Measurements from ENCODE around the gene SCAMP1. TPM values are rescaled to one million over a fixed set of nuclear protein-coding genes. Genes with fewer than 3 reads are reported as not detected.

The SCAMP1 gene
- polyA plus RNA-seq, 1 of the 3 experiments (the other 2 are of a cell fraction) = 11.5 TPM

DNA sequence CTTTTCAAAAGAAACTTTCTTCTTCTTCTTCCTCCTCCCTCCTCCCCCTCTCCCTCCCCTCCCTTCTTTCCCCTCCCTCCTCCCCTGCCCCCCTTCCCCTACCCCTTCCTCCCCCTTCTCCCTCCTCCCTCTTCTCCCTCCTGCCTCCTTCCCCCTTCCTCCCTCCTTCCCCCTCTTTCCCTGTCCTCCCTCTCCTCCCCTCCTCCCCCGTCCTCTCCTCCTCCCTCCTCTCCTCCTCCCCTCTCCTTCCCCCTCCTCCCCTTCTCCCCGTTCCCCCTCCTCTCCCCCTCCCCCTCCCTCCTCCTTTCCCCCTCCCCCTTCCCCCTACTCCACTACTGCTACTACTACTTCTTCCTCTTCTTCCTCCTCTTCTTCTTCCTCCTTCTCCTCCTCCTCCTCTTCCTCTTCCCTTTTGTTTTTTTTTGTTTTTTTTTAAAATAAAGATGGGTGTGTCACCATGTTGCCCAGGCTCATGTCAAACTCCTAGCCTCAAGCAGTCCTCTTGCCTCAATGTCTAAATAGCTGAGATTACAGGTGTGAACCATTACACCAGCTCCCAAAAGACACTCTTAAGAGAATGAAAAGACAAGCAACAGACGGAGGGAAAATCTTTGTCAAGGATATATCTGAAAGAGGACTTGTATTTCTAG lies 87.5 kb downstream of the SCAMP1 start:
- Histone ChIP-seq H3K27me3 (ENCODE audit: insufficient read depth) (no peaks in the 10 kb centered on the region), H3K9me2 (no peaks in the 10 kb centered on the region), H3F3A (replicated peaks; ENCODE audit: insufficient read depth) (peaks cover 14% of the 10 kb centered on the region), H2AFZ (ENCODE audit: low read depth) (no peak overlapping the region), H3K79me2 (ENCODE audit: insufficient read depth) (no peaks in the 10 kb centered on the region; the same call in 1 of the 2 replicates), H3K9ac (no peak overlapping the region), H3K36me3 (replicated peaks in 1 of 2; ENCODE audit: control insufficient read depth in 1 of 2, insufficient read depth in 2 of 2, low read length in 1 of 2) (peaks cover 5 to 21% of the 10 kb centered on the region in 2 experiments), H3K4me3 (ENCODE audit: low read depth in 2 of 2, low read length in 1 of 2) (no peak overlapping the region), H3K4me1 (ENCODE audit: control insufficient read depth in 1 of 2, insufficient read depth in 2 of 2, low read depth in 1 of 2, low read length in 1 of 2) (no peaks in the 10 kb centered on the region; a peak in 1 of 4 replicates), H3K9me3 (no peaks in the 10 kb centered on the region), H3K4me2 (no peak overlapping the region), H4K20me1 (ENCODE audit: insufficient read depth) (no peaks in the 10 kb centered on the region), H3K27ac (ENCODE audit: low read depth in 2 of 2, low read length in 1 of 2) (no peak overlapping the region)
- no peak for DNase-seq
- POLR2A ChIA-PET = no interaction called here
- 73% methylated on average over 3 of the region's 3 CpGs for WGBS (ENCODE audit: low lambda C conversion rate)
- TF ChIP-seq SIN3A (IDR thresholded peaks at IDR 0.05; ENCODE audit: borderline replicate concordance, low read depth, low read length) = no peak
- no peak for TF ChIP-seq RCOR1 (IDR thresholded peaks at IDR 0.05; ENCODE audit: low read length)
- TF ChIP-seq RAD21 (IDR thresholded peaks at IDR 0.05; ENCODE audit: low read length) = no peak
- no peak for TF ChIP-seq FOSL2 (IDR thresholded peaks at IDR 0.05; ENCODE audit: borderline replicate concordance, low read depth)
- TF ChIP-seq MEF2A (IDR thresholded peaks at IDR 0.05; ENCODE audit: borderline replicate concordance, low read depth) = no peak
- TF ChIP-seq, protein P1, sequence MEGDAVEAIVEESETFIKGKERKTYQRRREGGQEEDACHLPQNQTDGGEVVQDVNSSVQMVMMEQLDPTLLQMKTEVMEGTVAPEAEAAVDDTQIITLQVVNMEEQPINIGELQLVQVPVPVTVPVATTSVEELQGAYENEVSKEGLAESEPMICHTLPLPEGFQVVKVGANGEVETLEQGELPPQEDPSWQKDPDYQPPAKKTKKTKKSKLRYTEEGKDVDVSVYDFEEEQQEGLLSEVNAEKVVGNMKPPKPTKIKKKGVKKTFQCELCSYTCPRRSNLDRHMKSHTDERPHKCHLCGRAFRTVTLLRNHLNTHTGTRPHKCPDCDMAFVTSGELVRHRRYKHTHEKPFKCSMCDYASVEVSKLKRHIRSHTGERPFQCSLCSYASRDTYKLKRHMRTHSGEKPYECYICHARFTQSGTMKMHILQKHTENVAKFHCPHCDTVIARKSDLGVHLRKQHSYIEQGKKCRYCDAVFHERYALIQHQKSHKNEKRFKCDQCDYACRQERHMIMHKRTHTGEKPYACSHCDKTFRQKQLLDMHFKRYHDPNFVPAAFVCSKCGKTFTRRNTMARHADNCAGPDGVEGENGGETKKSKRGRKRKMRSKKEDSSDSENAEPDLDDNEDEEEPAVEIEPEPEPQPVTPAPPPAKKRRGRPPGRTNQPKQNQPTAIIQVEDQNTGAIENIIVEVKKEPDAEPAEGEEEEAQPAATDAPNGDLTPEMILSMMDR (IDR thresholded peaks at IDR 0.05) = no peak
- no peak for TF ChIP-seq GATA2 (CRISPR knock-in tag; IDR thresholded peaks at IDR 0.05)
- TF ChIP-seq, protein P2, sequence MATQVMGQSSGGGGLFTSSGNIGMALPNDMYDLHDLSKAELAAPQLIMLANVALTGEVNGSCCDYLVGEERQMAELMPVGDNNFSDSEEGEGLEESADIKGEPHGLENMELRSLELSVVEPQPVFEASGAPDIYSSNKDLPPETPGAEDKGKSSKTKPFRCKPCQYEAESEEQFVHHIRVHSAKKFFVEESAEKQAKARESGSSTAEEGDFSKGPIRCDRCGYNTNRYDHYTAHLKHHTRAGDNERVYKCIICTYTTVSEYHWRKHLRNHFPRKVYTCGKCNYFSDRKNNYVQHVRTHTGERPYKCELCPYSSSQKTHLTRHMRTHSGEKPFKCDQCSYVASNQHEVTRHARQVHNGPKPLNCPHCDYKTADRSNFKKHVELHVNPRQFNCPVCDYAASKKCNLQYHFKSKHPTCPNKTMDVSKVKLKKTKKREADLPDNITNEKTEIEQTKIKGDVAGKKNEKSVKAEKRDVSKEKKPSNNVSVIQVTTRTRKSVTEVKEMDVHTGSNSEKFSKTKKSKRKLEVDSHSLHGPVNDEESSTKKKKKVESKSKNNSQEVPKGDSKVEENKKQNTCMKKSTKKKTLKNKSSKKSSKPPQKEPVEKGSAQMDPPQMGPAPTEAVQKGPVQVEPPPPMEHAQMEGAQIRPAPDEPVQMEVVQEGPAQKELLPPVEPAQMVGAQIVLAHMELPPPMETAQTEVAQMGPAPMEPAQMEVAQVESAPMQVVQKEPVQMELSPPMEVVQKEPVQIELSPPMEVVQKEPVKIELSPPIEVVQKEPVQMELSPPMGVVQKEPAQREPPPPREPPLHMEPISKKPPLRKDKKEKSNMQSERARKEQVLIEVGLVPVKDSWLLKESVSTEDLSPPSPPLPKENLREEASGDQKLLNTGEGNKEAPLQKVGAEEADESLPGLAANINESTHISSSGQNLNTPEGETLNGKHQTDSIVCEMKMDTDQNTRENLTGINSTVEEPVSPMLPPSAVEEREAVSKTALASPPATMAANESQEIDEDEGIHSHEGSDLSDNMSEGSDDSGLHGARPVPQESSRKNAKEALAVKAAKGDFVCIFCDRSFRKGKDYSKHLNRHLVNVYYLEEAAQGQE (IDR thresholded peaks at IDR 0.05; ENCODE audit: low read depth, low read length) = no peak
- TF ChIP-seq RFX5 (IDR thresholded peaks at IDR 0.05; ENCODE audit: low read length) = no peak
- TF ChIP-seq ELF1 (IDR thresholded peaks at IDR 0.05) = no peak
- TF ChIP-seq CHD2 (IDR thresholded peaks at IDR 0.05; ENCODE audit: low read length, partially characterized antibody) = no peak
- TF ChIP-seq, protein P3, sequence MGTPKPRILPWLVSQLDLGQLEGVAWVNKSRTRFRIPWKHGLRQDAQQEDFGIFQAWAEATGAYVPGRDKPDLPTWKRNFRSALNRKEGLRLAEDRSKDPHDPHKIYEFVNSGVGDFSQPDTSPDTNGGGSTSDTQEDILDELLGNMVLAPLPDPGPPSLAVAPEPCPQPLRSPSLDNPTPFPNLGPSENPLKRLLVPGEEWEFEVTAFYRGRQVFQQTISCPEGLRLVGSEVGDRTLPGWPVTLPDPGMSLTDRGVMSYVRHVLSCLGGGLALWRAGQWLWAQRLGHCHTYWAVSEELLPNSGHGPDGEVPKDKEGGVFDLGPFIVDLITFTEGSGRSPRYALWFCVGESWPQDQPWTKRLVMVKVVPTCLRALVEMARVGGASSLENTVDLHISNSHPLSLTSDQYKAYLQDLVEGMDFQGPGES (IDR thresholded peaks at IDR 0.05; ENCODE audit: low read depth, low read length) = no peak
- TF ChIP-seq TCF12 (IDR thresholded peaks at IDR 0.05) = no peak
- CTCF ChIA-PET = no interaction called here
